ENCODE measurements around the gene C1D. TPM values are rescaled to one million over a fixed set of nuclear protein-coding genes. Genes with fewer than 3 reads are reported as not detected.

Gene C1D
- total and polyA plus RNA-seq, 2 of the 4 experiments (the other 2 are of a cell fraction): 2.7 to 14.3 TPM

DNA sequence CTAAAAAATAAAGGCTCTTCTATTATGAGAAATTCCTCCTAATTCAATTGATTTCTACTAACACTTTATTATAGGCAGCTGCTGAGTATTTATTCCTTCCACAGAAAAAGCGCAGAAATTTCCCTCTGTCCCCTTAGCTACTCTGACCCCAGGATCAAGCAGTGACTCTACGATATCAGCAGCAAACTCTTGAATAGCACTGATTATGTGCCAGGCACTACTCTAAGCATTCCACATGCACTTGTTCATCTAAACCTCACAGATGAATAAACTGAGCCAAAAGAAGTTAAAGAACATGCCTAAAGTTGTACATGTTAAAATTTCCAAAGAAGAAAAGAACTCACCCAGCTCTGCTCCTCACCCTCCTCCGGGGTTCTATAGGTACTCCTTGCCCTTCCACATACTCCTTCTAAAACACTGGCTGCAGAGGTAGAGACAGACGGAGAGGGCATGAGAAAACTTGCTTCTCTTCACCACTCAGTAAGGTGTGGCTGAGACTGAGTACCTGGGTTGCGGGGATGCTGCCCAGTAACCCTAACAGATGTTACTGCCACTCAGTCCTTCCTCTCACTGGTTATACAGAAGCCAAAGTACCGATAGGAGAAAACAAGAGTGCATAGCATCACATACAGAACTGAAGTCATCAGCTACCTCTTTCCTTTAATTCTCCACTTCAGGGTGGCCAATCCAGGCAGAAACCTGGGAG lies 9.9 kb downstream of the C1D start:
- Histone ChIP-seq H2AK5ac (ENCODE audit: low read depth, low read length) (no peak overlapping the region; the same call in 1 of the 2 replicates), H4K91ac (ENCODE audit: insufficient read depth, low read depth, low read length) (no peak overlapping the region), H3K4me2 (ENCODE audit: low read depth, low read length) (no peak overlapping the region), H3K79me1 (ENCODE audit: low read depth in 1 of 2, low read length in 2 of 2) (peaks cover 39 to 55% of the 10 kb centered on the region in 2 experiments), H2BK120ac (ENCODE audit: low read depth, low read length) (no peak overlapping the region), H3K23ac (ENCODE audit: low read depth, low read length) (no peak overlapping the region), H3K4ac (ENCODE audit: low read depth, low read length) (no peak overlapping the region), H2BK5ac (ENCODE audit: low read depth, low read length, poor library complexity, severe bottlenecking) (no peak overlapping the region), H3K9ac (ENCODE audit: low read depth, low read length) (no peak overlapping the region), H2BK15ac (ENCODE audit: low read depth, low read length) (no peak overlapping the region), H2BK20ac (ENCODE audit: low read depth, low read length) (no peak overlapping the region), H4K5ac (ENCODE audit: low read depth, low read length) (no peak overlapping the region), H4K20me1 (ENCODE audit: insufficient read depth, low read length) (peaks cover 37% of the 10 kb centered on the region), H3K4me1 (ENCODE audit: control insufficient read depth, insufficient read depth, low read length) (peaks cover 4% of the 10 kb centered on the region), H3K56ac (ENCODE audit: extremely low read depth, insufficient read depth, low read length) (no peak overlapping the region), H2AFZ (replicated peaks; ENCODE audit: low read length, poor library complexity) (no peak overlapping the region), H3K9me3 (ENCODE audit: control insufficient read depth, insufficient read depth, low read length) (no peaks in the 10 kb centered on the region), H3K27me3 (ENCODE audit: control insufficient read depth, insufficient read depth, low read length) (no peaks in the 10 kb centered on the region), H4K8ac (ENCODE audit: low read depth in 2 of 2, low read length in 2 of 2) (no peak overlapping the region), H3K14ac (replicated peaks; ENCODE audit: low read depth, low read length) (no peak overlapping the region), H2AK9ac (replicated peaks; ENCODE audit: low read depth, low read length, poor library complexity) (no peak overlapping the region), H3K9me1 (ENCODE audit: insufficient read depth, low read length) (peaks cover 12% of the 10 kb centered on the region; the same call in 1 of the 2 replicates), H3K36me3 (ENCODE audit: control insufficient read depth, insufficient read depth, low read length) (no peaks in the 10 kb centered on the region), H3K27ac (ENCODE audit: insufficient read depth, low read length) (no peak overlapping the region), H3K4me3 (ENCODE audit: insufficient read depth, low read depth, low read length) (no peak overlapping the region), H3K18ac (ENCODE audit: low read depth, low read length) (no peak overlapping the region)
- in situ Hi-C loops (cut with MboI; ENCODE audit: low sequenced_read_pairs) (no loop called here), dilution Hi-C loops (cut with HindIII; ENCODE audit: low sequenced_read_pairs, unreplicated experiment) (no loop called here), intact Hi-C loops (cut with micrococcal nuclease) (no loop called here)
- CTCF ChIA-PET: no interaction called here
- no CpG with 5 or more reads among the region's 6 CpGs for WGBS, 2 experiments (ENCODE audit: extremely low coverage in 2 of 2, insufficient read length in 1 of 2)
- TF ChIP-seq CHD1 (IDR thresholded peaks at IDR 0.05; ENCODE audit: low read depth, low read length): no peak
- no peak for TF ChIP-seq RAD21 (IDR thresholded peaks at IDR 0.05; ENCODE audit: low read length)
- no peak for TF ChIP-seq MAZ (IDR thresholded peaks at IDR 0.05; ENCODE audit: borderline replicate concordance, low read depth, low read length)
- no peak for TF ChIP-seq NFE2L2 (IDR thresholded peaks at IDR 0.05; ENCODE audit: low read depth, low read length)
- no peak for TF ChIP-seq BHLHE40 (IDR thresholded peaks at IDR 0.05; ENCODE audit: low read depth, low read length)
- TF ChIP-seq FOS (IDR thresholded peaks at IDR 0.05; ENCODE audit: low read depth, low read length): no peak
- TF ChIP-seq RFX5 (IDR thresholded peaks at IDR 0.05; ENCODE audit: low read depth, low read length): no peak
- no peak for TF ChIP-seq MAFK (IDR thresholded peaks at IDR 0.05; ENCODE audit: low read depth, low read length)
- no peak for TF ChIP-seq MXI1 (IDR thresholded peaks at IDR 0.05; ENCODE audit: borderline replicate concordance, low read depth, low read length)
- no peak for TF ChIP-seq CEBPB (IDR thresholded peaks at IDR 0.05; ENCODE audit: low read depth, low read length)
- no peak for TF ChIP-seq CTCF (conservative IDR thresholded peaks at IDR 0.05; ENCODE audit: low read depth, low read length)
- TF ChIP-seq, protein P1, sequence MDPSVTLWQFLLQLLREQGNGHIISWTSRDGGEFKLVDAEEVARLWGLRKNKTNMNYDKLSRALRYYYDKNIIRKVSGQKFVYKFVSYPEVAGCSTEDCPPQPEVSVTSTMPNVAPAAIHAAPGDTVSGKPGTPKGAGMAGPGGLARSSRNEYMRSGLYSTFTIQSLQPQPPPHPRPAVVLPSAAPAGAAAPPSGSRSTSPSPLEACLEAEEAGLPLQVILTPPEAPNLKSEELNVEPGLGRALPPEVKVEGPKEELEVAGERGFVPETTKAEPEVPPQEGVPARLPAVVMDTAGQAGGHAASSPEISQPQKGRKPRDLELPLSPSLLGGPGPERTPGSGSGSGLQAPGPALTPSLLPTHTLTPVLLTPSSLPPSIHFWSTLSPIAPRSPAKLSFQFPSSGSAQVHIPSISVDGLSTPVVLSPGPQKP (IDR thresholded peaks at IDR 0.05; ENCODE audit: borderline replicate concordance, low read depth, low read length): no peak
- TF ChIP-seq, protein P2, sequence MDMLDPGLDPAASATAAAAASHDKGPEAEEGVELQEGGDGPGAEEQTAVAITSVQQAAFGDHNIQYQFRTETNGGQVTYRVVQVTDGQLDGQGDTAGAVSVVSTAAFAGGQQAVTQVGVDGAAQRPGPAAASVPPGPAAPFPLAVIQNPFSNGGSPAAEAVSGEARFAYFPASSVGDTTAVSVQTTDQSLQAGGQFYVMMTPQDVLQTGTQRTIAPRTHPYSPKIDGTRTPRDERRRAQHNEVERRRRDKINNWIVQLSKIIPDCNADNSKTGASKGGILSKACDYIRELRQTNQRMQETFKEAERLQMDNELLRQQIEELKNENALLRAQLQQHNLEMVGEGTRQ (IDR thresholded peaks at IDR 0.05; ENCODE audit: low read depth, low read length): no peak
- no TSS peak for BruUV-seq (replicated peaks)
- peak; percentile 62 for ATAC-seq (ENCODE audit: low read depth)
- POLR2A ChIA-PET (ENCODE audit: unreplicated experiment): no interaction called here
- peak; percentile 34 for DNase-seq
